HEK293 (cell line): ENCODE measurements around the gene SLC5A11.

ENCODE experiments used
- CTCF ChIA-PET: fragments of 350-600 bp; formaldehyde crosslinking; extraction: SDS; loops from one replicate; lab custom pipeline; 2021; ENCODE audit warnings: antibody characterized with exemption; lab: Yijun Ruan, JAX
- POLR2A ChIA-PET: fragments of 300-600 bp; formaldehyde crosslinking; extraction: SDS; loops from one replicate; lab custom pipeline; 2020; ENCODE audit warnings: antibody characterized with exemption, inconsistent platforms; lab: Yijun Ruan, JAX
- H3K27ac ChIP-seq: fragments of 200-500 bp; sonication (Bioruptor generic); 2 replicates; pipeline ENCODE4 v1.5.1; 2014; ENCODE audit warnings: low read depth, low read length, control low read depth, inconsistent platforms; ENCODE audit errors: extremely low read depth
- H3K36me3 ChIP-seq, 2 experiments: fragments of 200-500 bp in 1 of 2; sonication (Bioruptor generic) in 1 of 2; 1 replicate in 1 of 2; 2 replicates in 1 of 2; pipeline ENCODE4 v1.5.1; 2014 to 2017; ENCODE audit warnings: inconsistent platforms in 2 of 2, low read length in 2 of 2; ENCODE audit not compliant: control insufficient read depth in 2 of 2, insufficient read depth in 1 of 2
- H3K4me1 ChIP-seq: fragments of 200-500 bp; sonication (Bioruptor generic); 2 replicates; pipeline ENCODE4 v1.5.1; 2014; ENCODE audit warnings: mild to moderate bottlenecking, low read length, inconsistent platforms; ENCODE audit not compliant: control insufficient read depth, insufficient read depth
- H3K4me3 ChIP-seq: 2 replicates; pipeline ENCODE4 v1.5.1; 2011; ENCODE audit warnings: low read depth, mild to moderate bottlenecking, control low read depth, low read length, moderate library complexity
- H3K9me3 ChIP-seq: fragments of 200-500 bp; sonication (Bioruptor generic); 2 replicates; pipeline ENCODE4 v1.5.1; 2014; ENCODE audit warnings: low read depth, low read length, inconsistent platforms; ENCODE audit not compliant: control insufficient read depth, insufficient read depth
- GLIS1 ChIP-seq: fragments of 450-650 bp; formaldehyde crosslinking; IDR thresholded peaks from 2 replicates; pipeline ENCODE4 v1.5.1; 2016; ENCODE audit warnings: missing biosample characterization, missing genetic modification characterization
- KLF1 ChIP-seq: fragments of 450-650 bp; formaldehyde crosslinking; IDR thresholded peaks from 2 replicates; pipeline ENCODE4 v1.5.1; 2016; ENCODE audit warnings: missing biosample characterization, missing genetic modification characterization
- KLF16 ChIP-seq: fragments of 450-650 bp; formaldehyde crosslinking; IDR thresholded peaks from 2 replicates; pipeline ENCODE4 v1.5.1; 2017; ENCODE audit warnings: missing biosample characterization, missing genetic modification characterization
- KLF8 ChIP-seq: fragments of 450-650 bp; formaldehyde crosslinking; IDR thresholded peaks from 2 replicates; pipeline ENCODE4 v1.5.1; 2016; ENCODE audit warnings: missing biosample characterization, missing genetic modification characterization
- KLF9 ChIP-seq: fragments of 450-650 bp; formaldehyde crosslinking; IDR thresholded peaks from 2 replicates; pipeline ENCODE4 v1.5.1; 2016; ENCODE audit warnings: missing biosample characterization, missing genetic modification characterization, low read depth
- ZBTB17 ChIP-seq: fragments of 450-650 bp; formaldehyde crosslinking; IDR thresholded peaks from 2 replicates; pipeline ENCODE4 v1.5.1; 2016; ENCODE audit warnings: missing biosample characterization, missing genetic modification characterization
- ZBTB20 ChIP-seq: fragments of 450-650 bp; formaldehyde crosslinking; IDR thresholded peaks from 2 replicates; pipeline ENCODE4 v1.5.1; 2016; ENCODE audit warnings: missing biosample characterization, missing genetic modification characterization
- ZFP69B ChIP-seq: fragments of 450-650 bp; formaldehyde crosslinking; IDR thresholded peaks from 2 replicates; pipeline ENCODE4 v1.5.1; 2016; ENCODE audit warnings: missing biosample characterization, missing genetic modification characterization
- ZIC2 ChIP-seq: fragments of 450-650 bp; formaldehyde crosslinking; IDR thresholded peaks from 2 replicates; pipeline ENCODE4 v1.5.1; 2016; ENCODE audit warnings: missing biosample characterization, missing genetic modification characterization
- ZNF292 ChIP-seq: fragments of 450-650 bp; formaldehyde crosslinking; IDR thresholded peaks from 2 replicates; pipeline ENCODE4 v1.5.1; 2016; ENCODE audit warnings: low read depth, missing biosample characterization, missing genetic modification characterization, borderline replicate concordance
- ZNF354C ChIP-seq: fragments of 450-650 bp; formaldehyde crosslinking; IDR thresholded peaks from 2 replicates; pipeline ENCODE4 v1.5.1; 2016; ENCODE audit warnings: missing biosample characterization, missing genetic modification characterization, low read depth, borderline replicate concordance
- ZNF473 ChIP-seq: fragments of 450-650 bp; formaldehyde crosslinking; IDR thresholded peaks from 2 replicates; pipeline ENCODE4 v1.5.1; 2017; ENCODE audit warnings: missing biosample characterization, missing genetic modification characterization
- ZNF521 ChIP-seq: fragments of 450-650 bp; formaldehyde crosslinking; IDR thresholded peaks from 2 replicates; pipeline ENCODE4 v1.5.1; 2017; ENCODE audit warnings: missing biosample characterization, mild to moderate bottlenecking, missing genetic modification characterization
- ZNF548 ChIP-seq: fragments of 450-650 bp; formaldehyde crosslinking; IDR thresholded peaks from 2 replicates; pipeline ENCODE4 v1.5.1; 2016; ENCODE audit warnings: missing biosample characterization, missing genetic modification characterization
- ZNF600 ChIP-seq: fragments of 450-650 bp; formaldehyde crosslinking; IDR thresholded peaks from 2 replicates; pipeline ENCODE4 v1.5.1; 2016; ENCODE audit warnings: missing biosample characterization, missing genetic modification characterization
- ZNF610 ChIP-seq: fragments of 450-650 bp; formaldehyde crosslinking; IDR thresholded peaks from 2 replicates; pipeline ENCODE4 v1.5.1; 2016; ENCODE audit warnings: missing biosample characterization, missing genetic modification characterization, borderline replicate concordance
- ZNF664 ChIP-seq: fragments of 450-650 bp; formaldehyde crosslinking; IDR thresholded peaks from 2 replicates; pipeline ENCODE4 v1.5.1; 2016; ENCODE audit warnings: missing biosample characterization, missing genetic modification characterization
- ZNF785 ChIP-seq: fragments of 450-650 bp; formaldehyde crosslinking; IDR thresholded peaks from 2 replicates; pipeline ENCODE4 v1.5.1; 2016; ENCODE audit warnings: missing biosample characterization, missing genetic modification characterization
- ZSCAN16 ChIP-seq: fragments of 450-650 bp; formaldehyde crosslinking; IDR thresholded peaks from 2 replicates; pipeline ENCODE4 v1.5.1; 2016; ENCODE audit warnings: missing biosample characterization, missing genetic modification characterization
- ZSCAN23 ChIP-seq: fragments of 450-650 bp; formaldehyde crosslinking; IDR thresholded peaks from 2 replicates; pipeline ENCODE4 v1.5.1; 2016; ENCODE audit warnings: missing biosample characterization, missing genetic modification characterization
- TF ChIP-seq, protein P1 (sequence below): fragments of 450-650 bp; formaldehyde crosslinking; IDR thresholded peaks from 2 replicates; pipeline ENCODE4 v1.5.1; 2017; ENCODE audit warnings: missing biosample characterization, missing genetic modification characterization
- TF ChIP-seq, protein P2 (sequence below): fragments of 450-650 bp; formaldehyde crosslinking; IDR thresholded peaks from 2 replicates; pipeline ENCODE4 v1.5.1; 2017; ENCODE audit warnings: missing biosample characterization, missing genetic modification characterization
- TF ChIP-seq, protein P3 (sequence below): fragments of 450-650 bp; formaldehyde crosslinking; IDR thresholded peaks from 2 replicates; pipeline ENCODE4 v1.5.1; 2016; ENCODE audit warnings: missing biosample characterization, missing genetic modification characterization
- TF ChIP-seq, protein P4 (sequence below): fragments of 450-650 bp; formaldehyde crosslinking; IDR thresholded peaks from 2 replicates; pipeline ENCODE4 v1.5.1; 2017; ENCODE audit warnings: missing biosample characterization, missing genetic modification characterization
- TF ChIP-seq, protein P5 (sequence below): fragments of 450-650 bp; formaldehyde crosslinking; IDR thresholded peaks from 2 replicates; pipeline ENCODE4 v1.5.1; 2016; ENCODE audit warnings: missing biosample characterization, missing genetic modification characterization

Gene SLC5A11

DNA sequence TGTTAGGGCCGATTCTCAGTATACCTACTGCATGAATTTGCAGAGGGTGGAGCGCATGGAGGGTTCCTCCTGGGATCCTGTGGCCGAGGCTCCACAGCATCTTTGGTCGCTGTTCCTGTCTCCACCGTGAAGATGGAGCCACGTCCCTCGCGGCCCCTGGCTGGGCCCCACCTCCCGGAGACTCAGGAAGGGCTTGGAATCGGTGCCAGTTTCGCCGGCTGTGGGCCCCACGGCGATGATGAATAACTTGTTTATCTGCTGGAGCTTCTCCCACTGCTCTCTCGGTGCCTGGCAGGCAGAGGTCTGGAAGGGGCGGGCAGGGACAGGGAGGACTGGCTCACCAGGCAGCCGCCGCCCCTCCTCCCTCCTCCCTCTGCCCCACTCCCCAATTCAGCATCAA lies 8.1 kb downstream of the SLC5A11 start:
- no peak overlapping the region for H3K4me3 ChIP-seq
- ChIA-PET POLR2A (no interaction called here), CTCF (no interaction called here)
- peaks cover 4% of the 10 kb centered on the region; the same call in 1 of the 2 replicates for H3K4me1 ChIP-seq
- no peak overlapping the region for H3K27ac ChIP-seq
- TF ChIP-seq ZNF600: peak; percentile 65
- peak; percentile 82 for TF ChIP-seq GLIS1 (tag by site-specific recombination)
- TF ChIP-seq ZNF664 (tag by site-specific recombination): no peak
- TF ChIP-seq ZNF610 (tag by site-specific recombination): no peak
- TF ChIP-seq KLF1: peak; percentile 48
- TF ChIP-seq, protein P1, sequence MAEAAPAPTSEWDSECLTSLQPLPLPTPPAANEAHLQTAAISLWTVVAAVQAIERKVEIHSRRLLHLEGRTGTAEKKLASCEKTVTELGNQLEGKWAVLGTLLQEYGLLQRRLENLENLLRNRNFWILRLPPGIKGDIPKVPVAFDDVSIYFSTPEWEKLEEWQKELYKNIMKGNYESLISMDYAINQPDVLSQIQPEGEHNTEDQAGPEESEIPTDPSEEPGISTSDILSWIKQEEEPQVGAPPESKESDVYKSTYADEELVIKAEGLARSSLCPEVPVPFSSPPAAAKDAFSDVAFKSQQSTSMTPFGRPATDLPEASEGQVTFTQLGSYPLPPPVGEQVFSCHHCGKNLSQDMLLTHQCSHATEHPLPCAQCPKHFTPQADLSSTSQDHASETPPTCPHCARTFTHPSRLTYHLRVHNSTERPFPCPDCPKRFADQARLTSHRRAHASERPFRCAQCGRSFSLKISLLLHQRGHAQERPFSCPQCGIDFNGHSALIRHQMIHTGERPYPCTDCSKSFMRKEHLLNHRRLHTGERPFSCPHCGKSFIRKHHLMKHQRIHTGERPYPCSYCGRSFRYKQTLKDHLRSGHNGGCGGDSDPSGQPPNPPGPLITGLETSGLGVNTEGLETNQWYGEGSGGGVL (tag by site-specific recombination): peak; percentile 26; the same call in 1 of the 2 replicates
- no peak for TF ChIP-seq ZNF473
- no peak for TF ChIP-seq ZNF548 (tag by site-specific recombination)
- TF ChIP-seq ZNF354C: no peak
- TF ChIP-seq, protein P2, sequence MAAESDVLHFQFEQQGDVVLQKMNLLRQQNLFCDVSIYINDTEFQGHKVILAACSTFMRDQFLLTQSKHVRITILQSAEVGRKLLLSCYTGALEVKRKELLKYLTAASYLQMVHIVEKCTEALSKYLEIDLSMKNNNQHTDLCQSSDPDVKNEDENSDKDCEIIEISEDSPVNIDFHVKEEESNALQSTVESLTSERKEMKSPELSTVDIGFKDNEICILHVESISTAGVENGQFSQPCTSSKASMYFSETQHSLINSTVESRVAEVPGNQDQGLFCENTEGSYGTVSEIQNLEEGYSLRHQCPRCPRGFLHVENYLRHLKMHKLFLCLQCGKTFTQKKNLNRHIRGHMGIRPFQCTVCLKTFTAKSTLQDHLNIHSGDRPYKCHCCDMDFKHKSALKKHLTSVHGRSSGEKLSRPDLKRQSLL: peak; percentile 83
- peak; percentile 58 for TF ChIP-seq ZBTB20 (tag by site-specific recombination)
- TF ChIP-seq, protein P3, sequence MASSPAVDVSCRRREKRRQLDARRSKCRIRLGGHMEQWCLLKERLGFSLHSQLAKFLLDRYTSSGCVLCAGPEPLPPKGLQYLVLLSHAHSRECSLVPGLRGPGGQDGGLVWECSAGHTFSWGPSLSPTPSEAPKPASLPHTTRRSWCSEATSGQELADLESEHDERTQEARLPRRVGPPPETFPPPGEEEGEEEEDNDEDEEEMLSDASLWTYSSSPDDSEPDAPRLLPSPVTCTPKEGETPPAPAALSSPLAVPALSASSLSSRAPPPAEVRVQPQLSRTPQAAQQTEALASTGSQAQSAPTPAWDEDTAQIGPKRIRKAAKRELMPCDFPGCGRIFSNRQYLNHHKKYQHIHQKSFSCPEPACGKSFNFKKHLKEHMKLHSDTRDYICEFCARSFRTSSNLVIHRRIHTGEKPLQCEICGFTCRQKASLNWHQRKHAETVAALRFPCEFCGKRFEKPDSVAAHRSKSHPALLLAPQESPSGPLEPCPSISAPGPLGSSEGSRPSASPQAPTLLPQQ (tag by site-specific recombination): peak; percentile 100
- TF ChIP-seq ZFP69B: peak; percentile 100
- TF ChIP-seq ZNF292 (tag by site-specific recombination): no peak
- TF ChIP-seq ZIC2: peak; percentile 39; the same call in 1 of the 2 replicates
- TF ChIP-seq ZBTB17 (tag by site-specific recombination): peak; percentile 56
- no peaks in the 10 kb centered on the region for H3K9me3 ChIP-seq
- H3K36me3 ChIP-seq: no peaks in the 10 kb centered on the region

DNA sequence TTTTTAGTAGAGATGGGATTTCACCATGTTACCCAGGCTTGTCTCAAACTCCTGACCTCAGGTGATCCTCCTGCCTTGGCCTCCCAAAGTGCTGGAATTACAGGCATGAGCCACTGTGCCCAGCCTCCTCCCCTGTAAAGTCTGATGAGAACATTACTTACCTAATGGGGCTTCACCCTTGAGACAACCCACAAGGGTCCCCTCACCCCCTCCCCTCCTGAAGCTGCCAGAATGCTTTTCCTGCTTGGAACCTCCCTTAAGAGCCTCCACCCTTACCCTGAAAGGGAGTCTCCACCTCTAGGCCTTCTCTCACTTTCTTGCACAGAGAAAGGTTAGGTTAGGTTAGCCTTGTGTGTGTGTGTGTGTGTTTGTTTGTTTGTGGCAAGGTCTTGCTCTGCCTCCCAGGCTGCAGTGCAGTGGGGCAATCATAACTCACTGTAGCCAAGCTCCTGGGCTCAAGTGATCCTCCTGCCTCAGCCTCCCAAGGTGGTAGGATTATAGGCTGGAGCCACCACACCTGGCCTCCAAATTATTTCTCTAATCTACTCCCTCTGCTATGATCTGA lies 8.9 kb downstream of the SLC5A11 start:
- CTCF ChIA-PET: interaction anchor here (0.7 kb wide), 1 partner anchor 20 kb away, joined by 3 read pairs; no protein-coding TSS in a partner anchor
- H3K36me3 ChIP-seq: no peaks in the 10 kb centered on the region

DNA sequence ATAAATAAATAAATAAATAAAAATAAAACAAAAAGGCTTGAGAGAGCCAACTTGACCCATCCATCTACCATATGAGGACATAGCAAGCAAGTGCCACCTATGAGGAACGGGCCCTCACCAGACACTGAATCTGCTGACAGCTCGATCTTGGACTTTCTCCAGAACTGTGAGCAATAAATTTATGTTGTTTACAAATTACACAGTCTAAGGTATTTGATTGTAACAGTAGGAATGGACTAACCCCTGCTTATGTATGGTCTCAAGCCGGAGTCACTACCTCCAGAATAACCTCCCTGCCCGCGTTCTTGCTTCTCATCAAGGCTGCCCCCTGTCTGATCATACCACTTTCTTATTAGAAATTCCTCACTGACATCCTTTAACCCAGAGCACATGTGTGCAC lies 9.9 kb downstream of the SLC5A11 start:
- Histone ChIP-seq H3K9me3 (no peaks in the 10 kb centered on the region), H3K27ac (no peak overlapping the region), H3K36me3 (no peaks in the 10 kb centered on the region), H3K4me3 (no peak overlapping the region), H3K4me1 (peaks cover 4% of the 10 kb centered on the region; the same call in 1 of the 2 replicates)
- ChIA-PET POLR2A (no interaction called here), CTCF (no interaction called here)
- TF ChIP-seq, protein P4, sequence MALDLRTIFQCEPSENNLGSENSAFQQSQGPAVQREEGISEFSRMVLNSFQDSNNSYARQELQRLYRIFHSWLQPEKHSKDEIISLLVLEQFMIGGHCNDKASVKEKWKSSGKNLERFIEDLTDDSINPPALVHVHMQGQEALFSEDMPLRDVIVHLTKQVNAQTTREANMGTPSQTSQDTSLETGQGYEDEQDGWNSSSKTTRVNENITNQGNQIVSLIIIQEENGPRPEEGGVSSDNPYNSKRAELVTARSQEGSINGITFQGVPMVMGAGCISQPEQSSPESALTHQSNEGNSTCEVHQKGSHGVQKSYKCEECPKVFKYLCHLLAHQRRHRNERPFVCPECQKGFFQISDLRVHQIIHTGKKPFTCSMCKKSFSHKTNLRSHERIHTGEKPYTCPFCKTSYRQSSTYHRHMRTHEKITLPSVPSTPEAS (tag by site-specific recombination): no peak
- TF ChIP-seq KLF16 (tag by site-specific recombination) (no peak), ZSCAN16 (no peak), KLF9 (tag by site-specific recombination) (no peak), ZNF521 (tag by site-specific recombination) (no peak), ZSCAN23 (tag by site-specific recombination) (no peak), ZNF785 (tag by site-specific recombination) (no peak)
- TF ChIP-seq, protein P3 (tag by site-specific recombination): no peak
- TF ChIP-seq, protein P5, sequence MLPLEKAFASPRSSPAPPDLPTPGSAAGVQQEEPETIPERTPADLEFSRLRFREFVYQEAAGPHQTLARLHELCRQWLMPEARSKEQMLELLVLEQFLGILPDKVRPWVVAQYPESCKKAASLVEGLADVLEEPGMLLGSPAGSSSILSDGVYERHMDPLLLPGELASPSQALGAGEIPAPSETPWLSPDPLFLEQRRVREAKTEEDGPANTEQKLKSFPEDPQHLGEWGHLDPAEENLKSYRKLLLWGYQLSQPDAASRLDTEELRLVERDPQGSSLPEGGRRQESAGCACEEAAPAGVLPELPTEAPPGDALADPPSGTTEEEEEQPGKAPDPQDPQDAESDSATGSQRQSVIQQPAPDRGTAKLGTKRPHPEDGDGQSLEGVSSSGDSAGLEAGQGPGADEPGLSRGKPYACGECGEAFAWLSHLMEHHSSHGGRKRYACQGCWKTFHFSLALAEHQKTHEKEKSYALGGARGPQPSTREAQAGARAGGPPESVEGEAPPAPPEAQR (tag by site-specific recombination): no peak

More for the DNA sequence above, 8.9 kb downstream of the SLC5A11 start:
- H3K27ac ChIP-seq: no peak overlapping the region
- POLR2A ChIA-PET: no interaction called here
- no peak overlapping the region for H3K4me3 ChIP-seq
- no peak for TF ChIP-seq KLF8
- peak; percentile 84 for TF ChIP-seq GLIS1 (tag by site-specific recombination)
- TF ChIP-seq, all 188 proteins: peak for 1
- Histone ChIP-seq H3K9me3 (no peaks in the 10 kb centered on the region), H3K4me1 (peaks cover 4% of the 10 kb centered on the region; the same call in 1 of the 2 replicates)
